Caco-2 (cell line): Measurements from ENCODE around the gene PDZD2. TPM values are rescaled to one million over a fixed set of nuclear protein-coding genes. Genes with fewer than 3 reads are reported as not detected.
"Not testable (repeated sequence)": the region's sequence is repeated elsewhere in the genome, so short reads cannot be mapped to it uniquely, and the experiment has no call there.

Experiments used
- BruUV-seq: library from RNA; stranded (reverse); fragments of 400-500 nt; replicated peaks from 2 replicates; lab custom pipeline; 2021; lab: Mats Ljungman, UMichigan
- CTCF ChIA-PET: fragments of 300-600 bp; sonication (Branson Sonifier 250); formaldehyde crosslinking; loops from one replicate; lab custom pipeline; 2022; ENCODE audit warnings: antibody characterized with exemption; lab: Charles Lee
- POLR2A ChIA-PET: fragments of 300-600 bp; sonication (Branson Sonifier 250); formaldehyde crosslinking; loops from one replicate; lab custom pipeline; 2022; ENCODE audit warnings: antibody characterized with exemption; lab: Charles Lee
- DNase-seq, 2 experiments: peaks; one replicate each; pipeline versions ENCODE4 v3.0.0 to v3.0.0-alpha.2; 2020 to 2022
- H3K27me3 ChIP-seq: replicated peaks from 2 replicates; pipeline ENCODE4 v1.6.0; 2011; ENCODE audit warnings: low read length; ENCODE audit not compliant: control insufficient read depth, insufficient read depth
- H3K36me3 ChIP-seq: 2 replicates; pipeline ENCODE4 v1.5.1; 2011; ENCODE audit warnings: low read length; ENCODE audit not compliant: control insufficient read depth, insufficient read depth
- H3K4me1 ChIP-seq: fragments of 250-450 bp; sonication (Bioruptor Pico); 2 replicates; pipeline ENCODE4 v1.5.1; 2020; ENCODE audit warnings: mild to moderate bottlenecking
- H3K4me3 ChIP-seq: 2 replicates; pipeline ENCODE4 v1.5.1; 2011; ENCODE audit warnings: low read depth, mild to moderate bottlenecking, control low read depth, low read length
- H3K9me3 ChIP-seq: fragments of 250-450 bp; sonication (Bioruptor Pico); 2 replicates; pipeline ENCODE4 v1.5.1; 2020; ENCODE audit warnings: mild to moderate bottlenecking, moderate library complexity
- H3K27ac Mint-ChIP-seq: one replicate; pipeline ENCODE4 v1.8.0; 2022; ENCODE audit warnings: mixed read lengths; ENCODE audit not compliant: unreplicated experiment
- H3K27me3 Mint-ChIP-seq: one replicate; pipeline ENCODE4 v1.8.0; 2022; ENCODE audit warnings: mixed read lengths; ENCODE audit not compliant: insufficient read depth, unreplicated experiment
- H3K36me3 Mint-ChIP-seq: one replicate; pipeline ENCODE4 v1.8.0; 2022; ENCODE audit warnings: mild to moderate bottlenecking, mixed read lengths; ENCODE audit not compliant: insufficient read depth, unreplicated experiment
- H3K4me1 Mint-ChIP-seq: one replicate; pipeline ENCODE4 v1.8.0; 2022; ENCODE audit warnings: low read depth, mixed read lengths; ENCODE audit not compliant: unreplicated experiment
- H3K4me3 Mint-ChIP-seq: one replicate; pipeline ENCODE4 v1.8.0; 2022; ENCODE audit warnings: mild to moderate bottlenecking, moderate library complexity, mixed read lengths; ENCODE audit not compliant: unreplicated experiment
- H3K9me3 Mint-ChIP-seq: one replicate; pipeline ENCODE4 v1.8.0; 2022; ENCODE audit warnings: mixed read lengths; ENCODE audit not compliant: unreplicated experiment
- CTCF ChIP-seq, 2 experiments: fragments of 200-600 bp in 1 of 2; IDR thresholded peaks; 1 replicate in 1 of 2; 2 replicates in 1 of 2; pipeline versions ENCODE4 v1.5.1 to v1.8.0; 2011 to 2022; ENCODE audit warnings: antibody characterized with exemption in 1 of 2, control low read depth in 1 of 2, inconsistent platforms in 1 of 2, low read depth in 1 of 2, low read length in 1 of 2, mild to moderate bottlenecking in 1 of 2, moderate library complexity in 1 of 2; ENCODE audit not compliant: insufficient read depth in 1 of 2, severe bottlenecking in 1 of 2, unreplicated experiment in 1 of 2
- intact Hi-C: fragments of 100-400 bp; cut with micrococcal nuclease; formaldehyde crosslinking; loops from one replicate; pipeline ENCODE4 v1.10.0; 2022; ENCODE audit not compliant: unreplicated experiment
- total RNA-seq: library from RNA; stranded (reverse); gene quantifications from 2 replicates; pipeline ENCODE4 v1.2.3, GENCODE V29; 2022

PDZD2 gene
- total RNA-seq, 1 experiment from 2014 or later: 0.16 TPM

- Histone ChIP-seq H3K9me3 (no peaks in the 10 kb centered on the region), H3K36me3 (no peaks in the 10 kb centered on the region), H3K27me3 (no peaks in the 10 kb centered on the region), H3K4me3 (no peak overlapping the region), H3K4me1 (no peaks in the 10 kb centered on the region)
- DNase-seq: no peak
- no peaks in the 10 kb centered on the region for H3K4me1 Mint-ChIP-seq
- peaks cover 12% of the 10 kb centered on the region for H3K27me3 Mint-ChIP-seq
- ChIA-PET CTCF (no interaction called here), POLR2A (interaction anchor here (0.7 kb wide), 1 partner anchor 952 kb away, joined by 7 read pairs; no protein-coding TSS in a partner anchor)
- intact Hi-C loops: no loop called here
- no TSS peak for BruUV-seq
- no peaks in the 10 kb centered on the region for H3K9me3 Mint-ChIP-seq
- H3K27ac Mint-ChIP-seq: no peak overlapping the region
- H3K4me3 Mint-ChIP-seq: no peak overlapping the region
- H3K36me3 Mint-ChIP-seq: no peaks in the 10 kb centered on the region
- no peak for TF ChIP-seq CTCF (IDR thresholded peaks at IDR 0.05; ENCODE audit: insufficient read depth in 1 of 2, low read depth in 1 of 2, low read length in 1 of 2, severe bottlenecking in 1 of 2, unreplicated experiment in 1 of 2)
These were observed 43.9 kb downstream of the PDZD2 start for GRCh38 chr5:31682851-31683250.

GRCh38 chr5:31688515-31689092 lies 49.7 kb downstream of the PDZD2 start:
- Mint-ChIP-seq H3K27ac (no peak overlapping the region), H3K27me3 (peaks cover 9% of the 10 kb centered on the region), H3K4me3 (no peak overlapping the region), H3K9me3 (peaks cover 10% of the 10 kb centered on the region), H3K4me1 (no peaks in the 10 kb centered on the region), H3K36me3 (no peaks in the 10 kb centered on the region)
- intact Hi-C loops: no loop called here
- DNase-seq: no peak
- ChIA-PET POLR2A (no interaction called here), CTCF (no interaction called here)
- Histone ChIP-seq H3K9me3 (no peaks in the 10 kb centered on the region), H3K27me3 (no peaks in the 10 kb centered on the region), H3K4me1 (no peaks in the 10 kb centered on the region), H3K4me3 (no peak overlapping the region), H3K36me3 (no peaks in the 10 kb centered on the region)
- no peak for TF ChIP-seq CTCF (IDR thresholded peaks at IDR 0.05; ENCODE audit: insufficient read depth in 1 of 2, low read depth in 1 of 2, low read length in 1 of 2, severe bottlenecking in 1 of 2, unreplicated experiment in 1 of 2)
- no TSS peak for BruUV-seq

- H3K4me1 Mint-ChIP-seq, H3K9me3 Mint-ChIP-seq, DNase-seq, H3K9me3 ChIP-seq, H3K4me3 Mint-ChIP-seq, H3K36me3 ChIP-seq, H3K27ac Mint-ChIP-seq, BruUV-seq, H3K4me3 ChIP-seq, H3K4me1 ChIP-seq, H3K27me3 Mint-ChIP-seq, CTCF ChIA-PET, POLR2A ChIA-PET, H3K36me3 Mint-ChIP-seq, intact Hi-C loops, H3K27me3 ChIP-seq: not testable (repeated sequence)
These were observed 52.5 kb downstream of the PDZD2 start for GRCh38 chr5:31691408-31691807.
